Mesendoderm (in vitro differentiated cells): Measurements from ENCODE around the gene CREG2.

Experiments
- DNase-seq: peaks from one replicate; pipeline ENCODE4 v3.0.0; 2013
- H2AK5ac ChIP-seq: 2 replicates; pipeline ENCODE4 v1.6.1; 2013; ENCODE audit warnings: low read length, inconsistent platforms
- H2BK120ac ChIP-seq: 2 replicates; pipeline ENCODE4 v1.6.1; 2013; ENCODE audit warnings: low read depth, mild to moderate bottlenecking, low read length, moderate library complexity, mixed read lengths
- H2BK15ac ChIP-seq: replicated peaks from 2 replicates; pipeline ENCODE4 v1.6.1; 2013; ENCODE audit warnings: low read depth, mild to moderate bottlenecking, moderate library complexity
- H2BK5ac ChIP-seq: 2 replicates; pipeline ENCODE4 v1.6.1; 2013; ENCODE audit warnings: low read length, inconsistent platforms
- H3K18ac ChIP-seq: 2 replicates; pipeline ENCODE4 v1.6.1; 2013; ENCODE audit warnings: mild to moderate bottlenecking, low read length, mixed read lengths
- H3K23ac ChIP-seq: one replicate; pipeline ENCODE4 v1.6.1; 2013; ENCODE audit warnings: low read length
- H3K27ac ChIP-seq: 2 replicates; pipeline ENCODE4 v1.5.1; 2013; ENCODE audit warnings: low read depth, mild to moderate bottlenecking, inconsistent platforms, low read length, moderate library complexity
- H3K27me3 ChIP-seq: 2 replicates; pipeline ENCODE4 v1.6.1; 2013; ENCODE audit warnings: low read length, control low read depth, mild to moderate bottlenecking, inconsistent platforms; ENCODE audit not compliant: insufficient read depth, poor library complexity
- H3K36me3 ChIP-seq: 2 replicates; pipeline ENCODE4 v1.6.1; 2013; ENCODE audit warnings: low read length, inconsistent platforms; ENCODE audit not compliant: control insufficient read depth, insufficient read depth
- H3K4ac ChIP-seq: one replicate; pipeline ENCODE4 v1.6.1; 2013; ENCODE audit warnings: low read depth, mild to moderate bottlenecking, low read length, moderate library complexity
- H3K4me1 ChIP-seq: 2 replicates; pipeline ENCODE4 v1.6.1; 2013; ENCODE audit warnings: low read depth, low read length, inconsistent platforms; ENCODE audit not compliant: control insufficient read depth
- H3K4me2 ChIP-seq: 2 replicates; pipeline ENCODE4 v1.6.1; 2013; ENCODE audit warnings: low read length
- H3K4me3 ChIP-seq: 2 replicates; pipeline ENCODE4 v1.5.1; 2013; ENCODE audit warnings: mild to moderate bottlenecking, low read length
- H3K56ac ChIP-seq: one replicate; pipeline ENCODE4 v1.6.1; 2013; ENCODE audit warnings: low read length
- H3K79me1 ChIP-seq: 2 replicates; pipeline ENCODE4 v1.6.1; 2013; ENCODE audit warnings: low read length, inconsistent platforms
- H3K79me2 ChIP-seq: 2 replicates; pipeline ENCODE4 v1.6.1; 2013; ENCODE audit warnings: mild to moderate bottlenecking, low read length; ENCODE audit not compliant: control insufficient read depth, insufficient read depth
- H3K9ac ChIP-seq: 2 replicates; pipeline ENCODE4 v1.6.1; 2013; ENCODE audit warnings: low read length, inconsistent platforms
- H4K5ac ChIP-seq: one replicate; pipeline ENCODE4 v1.6.1; 2013; ENCODE audit warnings: low read length
- H4K8ac ChIP-seq: one replicate; pipeline ENCODE4 v1.6.1; 2013; ENCODE audit warnings: low read depth, mild to moderate bottlenecking, control low read depth, low read length, moderate library complexity
- WGBS: extraction: QIAGEN DNeasy Blood & Tissue Kit; methylation state at CpG from one replicate; pipeline ENCODE4 v1.1.7; 2013; ENCODE audit warnings: low lambda C conversion rate, missing lambda C conversion rate; ENCODE audit not compliant: insufficient coverage; ENCODE audit errors: extremely low coverage; 5-methylcytosine and 5-hydroxymethylcytosine counted together

CREG2 gene

GRCh38 chr2:101412092-101412694 lies 24.9 kb upstream of the CREG2 start:
- no peaks in the 10 kb centered on the region for H3K27me3 ChIP-seq
- H3K4me3 ChIP-seq = no peak overlapping the region
- no peak overlapping the region for H3K56ac ChIP-seq
- no peak overlapping the region for H2BK5ac ChIP-seq
- no peaks in the 10 kb centered on the region for H3K36me3 ChIP-seq
- DNase-seq = no peak
- H3K4me2 ChIP-seq = no peak overlapping the region
- no peaks in the 10 kb centered on the region for H3K4me1 ChIP-seq
- H3K27ac ChIP-seq = no peak overlapping the region
- H3K4ac ChIP-seq = no peak overlapping the region
- H3K23ac ChIP-seq = no peak overlapping the region
- H2AK5ac ChIP-seq = no peak overlapping the region
- no peak overlapping the region for H3K18ac ChIP-seq
- H2BK15ac ChIP-seq = no peak overlapping the region
- H2BK120ac ChIP-seq = no peak overlapping the region
- no peaks in the 10 kb centered on the region for H3K79me1 ChIP-seq
- no peak overlapping the region for H4K5ac ChIP-seq
- no peaks in the 10 kb centered on the region for H3K79me2 ChIP-seq
- H3K9ac ChIP-seq = no peak overlapping the region
- WGBS = no CpG with 5 or more reads among the region's 9 CpGs
- no peak overlapping the region for H4K8ac ChIP-seq

DNA sequence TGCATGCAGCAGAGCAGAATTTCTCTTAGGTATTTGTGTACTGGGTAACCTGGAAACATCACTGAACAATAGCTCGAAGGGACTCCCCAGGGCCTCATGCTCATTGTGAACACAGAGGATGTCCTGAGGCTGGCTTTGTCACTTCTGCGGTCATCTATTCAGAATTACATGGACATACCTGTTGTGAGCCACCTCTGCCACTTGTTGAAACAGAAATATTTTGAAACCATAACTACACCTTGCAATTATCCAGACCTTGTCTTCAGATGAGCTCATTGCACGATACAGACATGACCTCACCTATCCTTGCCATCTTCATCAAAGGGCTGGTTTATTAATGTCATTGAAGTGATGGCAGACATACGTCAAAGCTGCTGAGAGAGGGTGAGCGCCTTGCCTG lies 23.4 kb upstream of the CREG2 start:
- Histone ChIP-seq H3K27me3 (no peaks in the 10 kb centered on the region), H2BK120ac (no peak overlapping the region), H3K79me2 (no peaks in the 10 kb centered on the region), H3K4ac (no peak overlapping the region), H2BK15ac (no peak overlapping the region), H3K4me2 (no peak overlapping the region), H3K4me3 (no peak overlapping the region), H3K79me1 (no peaks in the 10 kb centered on the region), H2BK5ac (no peak overlapping the region), H3K56ac (no peak overlapping the region), H4K8ac (no peak overlapping the region), H4K5ac (no peak overlapping the region), H2AK5ac (no peak overlapping the region), H3K9ac (no peak overlapping the region), H3K23ac (no peak overlapping the region), H3K36me3 (no peaks in the 10 kb centered on the region), H3K4me1 (no peaks in the 10 kb centered on the region), H3K27ac (no peak overlapping the region), H3K18ac (no peak overlapping the region)
- DNase-seq = peak; percentile 62
- no CpG with 5 or more reads among the region's 5 CpGs for WGBS

DNA sequence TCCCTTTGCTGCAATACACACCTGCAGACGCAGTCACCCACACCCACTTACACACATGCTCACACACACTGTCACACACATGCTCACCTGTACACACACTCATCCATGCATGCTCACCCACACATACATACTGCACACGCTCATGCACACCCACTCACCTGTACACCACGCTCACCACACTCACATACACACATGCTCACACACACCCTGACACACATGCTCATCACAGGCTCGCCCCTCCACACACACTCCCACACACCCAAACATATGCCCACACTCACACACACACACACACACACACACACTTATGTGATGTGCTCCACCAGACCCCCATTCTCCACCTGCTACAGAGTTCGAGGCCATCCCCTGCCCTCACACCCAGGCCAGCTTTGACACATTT lies 22.8 kb upstream of the CREG2 start:
- Histone ChIP-seq H3K56ac (no peak overlapping the region), H3K23ac (no peak overlapping the region), H3K79me2 (no peaks in the 10 kb centered on the region), H3K27me3 (no peaks in the 10 kb centered on the region), H3K4ac (no peak overlapping the region), H3K4me1 (no peaks in the 10 kb centered on the region), H3K79me1 (no peaks in the 10 kb centered on the region), H3K36me3 (no peaks in the 10 kb centered on the region), H3K4me2 (no peak overlapping the region), H2AK5ac (no peak overlapping the region), H2BK15ac (no peak overlapping the region), H2BK5ac (no peak overlapping the region), H3K4me3 (no peak overlapping the region), H2BK120ac (no peak overlapping the region), H4K8ac (no peak overlapping the region), H3K27ac (no peak overlapping the region), H3K9ac (no peak overlapping the region), H3K18ac (no peak overlapping the region), H4K5ac (no peak overlapping the region)
- no CpG with 5 or more reads among the region's 5 CpGs for WGBS
- DNase-seq = no peak

GRCh38 chr2:101409699-101410098 lies 22.4 kb upstream of the CREG2 start:
- no peak overlapping the region for H2AK5ac ChIP-seq
- no peak overlapping the region for H3K4ac ChIP-seq
- H3K4me3 ChIP-seq = no peak overlapping the region
- no peak overlapping the region for H3K56ac ChIP-seq
- H3K79me1 ChIP-seq = no peaks in the 10 kb centered on the region
- H4K5ac ChIP-seq = no peak overlapping the region
- H2BK120ac ChIP-seq = no peak overlapping the region
- no peak overlapping the region for H3K23ac ChIP-seq
- no peaks in the 10 kb centered on the region for H3K36me3 ChIP-seq
- no CpG with 5 or more reads among the region's 5 CpGs for WGBS
- H3K79me2 ChIP-seq = no peaks in the 10 kb centered on the region
- no peak overlapping the region for H2BK15ac ChIP-seq
- no peak overlapping the region for H3K9ac ChIP-seq
- no peak overlapping the region for H3K27ac ChIP-seq
- no peaks in the 10 kb centered on the region for H3K4me1 ChIP-seq
- H3K18ac ChIP-seq = no peak overlapping the region
- H4K8ac ChIP-seq = no peak overlapping the region
- no peak for DNase-seq
- no peak overlapping the region for H3K4me2 ChIP-seq
- no peaks in the 10 kb centered on the region for H3K27me3 ChIP-seq
- no peak overlapping the region for H2BK5ac ChIP-seq

DNA sequence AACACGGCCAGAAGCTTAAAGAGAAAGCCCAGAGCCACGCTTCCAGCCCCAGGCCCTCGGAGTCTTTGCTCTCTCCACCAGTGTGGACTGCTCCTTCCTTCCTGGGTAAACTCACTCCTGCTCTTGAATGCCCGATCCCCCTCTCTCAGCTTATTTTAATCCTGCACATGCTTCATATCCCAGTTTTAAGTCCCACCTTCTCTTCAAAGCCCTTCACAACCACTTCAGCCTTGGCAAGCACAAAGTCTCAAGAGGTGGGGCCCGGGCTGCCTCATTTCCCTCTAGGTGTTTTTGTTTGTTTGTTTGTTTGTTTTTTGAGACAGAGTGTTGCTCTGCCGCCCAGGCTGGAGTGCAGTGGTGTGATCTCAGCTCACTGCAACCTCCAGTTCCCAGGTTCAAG lies 21.6 kb upstream of the CREG2 start:
- Histone ChIP-seq H3K79me2 (no peaks in the 10 kb centered on the region), H3K79me1 (no peaks in the 10 kb centered on the region), H4K5ac (no peak overlapping the region), H4K8ac (no peak overlapping the region), H3K9ac (no peak overlapping the region), H3K23ac (no peak overlapping the region), H2AK5ac (no peak overlapping the region), H3K18ac (no peak overlapping the region), H3K4me1 (no peaks in the 10 kb centered on the region), H3K27me3 (no peaks in the 10 kb centered on the region), H2BK120ac (no peak overlapping the region), H3K56ac (no peak overlapping the region), H3K27ac (no peak overlapping the region), H3K4me2 (no peak overlapping the region), H2BK15ac (no peak overlapping the region), H2BK5ac (no peak overlapping the region), H3K4ac (no peak overlapping the region), H3K4me3 (no peak overlapping the region), H3K36me3 (no peaks in the 10 kb centered on the region)
- DNase-seq = no peak
- WGBS = no CpG with 5 or more reads among the region's 6 CpGs

- Histone ChIP-seq H2AK5ac (no peak overlapping the region), H3K23ac (no peak overlapping the region), H3K4me1 (no peaks in the 10 kb centered on the region), H3K27ac (no peak overlapping the region), H3K18ac (no peak overlapping the region), H3K27me3 (no peaks in the 10 kb centered on the region), H4K5ac (no peak overlapping the region), H3K4me2 (no peak overlapping the region), H3K4ac (no peak overlapping the region), H2BK5ac (no peak overlapping the region), H2BK15ac (no peak overlapping the region), H2BK120ac (no peak overlapping the region), H3K36me3 (no peaks in the 10 kb centered on the region), H3K4me3 (no peak overlapping the region), H4K8ac (no peak overlapping the region), H3K79me1 (no peaks in the 10 kb centered on the region), H3K56ac (no peak overlapping the region), H3K79me2 (no peaks in the 10 kb centered on the region), H3K9ac (no peak overlapping the region)
- DNase-seq = no peak
- no CpG with 5 or more reads among the region's 7 CpGs for WGBS
Observed at GRCh38 chr2:101405351-101405899, 18.1 kb upstream of the CREG2 start.
